Measurements from ENCODE around the gene MRC2.

The MRC2 gene

DNA sequence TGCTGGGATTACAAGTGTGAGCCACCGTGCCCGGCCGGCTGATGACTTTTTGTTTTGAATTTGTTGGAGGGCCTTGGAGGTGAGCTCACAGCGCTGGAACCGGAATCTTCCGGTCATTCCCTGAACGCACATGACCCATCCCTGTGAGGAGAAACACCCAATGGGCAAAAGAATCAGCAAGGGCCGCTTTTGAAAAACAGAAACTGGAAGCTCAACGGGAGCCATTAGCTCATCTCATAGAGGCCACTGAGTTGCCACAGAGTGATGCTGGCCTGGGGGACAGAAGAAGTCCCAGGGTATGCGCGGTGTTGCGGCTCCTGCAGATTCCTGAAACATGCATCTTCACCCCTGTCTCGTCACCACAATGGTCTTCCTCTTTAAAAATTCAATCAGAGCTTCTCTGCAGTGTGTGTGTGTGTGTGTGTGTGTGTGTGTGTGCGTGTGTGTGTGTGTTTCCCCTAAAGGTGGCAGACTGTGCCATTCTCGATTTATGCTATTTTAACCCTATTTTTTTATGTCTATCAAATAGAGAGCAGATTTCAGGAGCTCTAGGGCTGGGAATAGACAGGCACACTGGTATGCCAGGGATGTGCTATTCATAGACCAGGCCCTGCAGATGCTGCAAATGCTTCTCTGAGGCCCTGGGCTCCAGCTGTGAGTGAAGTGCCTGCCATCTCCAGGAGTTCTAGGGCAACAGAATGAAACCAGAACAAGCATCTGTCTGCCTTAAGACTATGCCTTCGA, 112.3 kb downstream of the MRC2 start:
- FAIRE-seq = no peak
- no peak for DNase-seq (ENCODE audit: extremely low spot score, insufficient read length, low read depth)

DNA sequence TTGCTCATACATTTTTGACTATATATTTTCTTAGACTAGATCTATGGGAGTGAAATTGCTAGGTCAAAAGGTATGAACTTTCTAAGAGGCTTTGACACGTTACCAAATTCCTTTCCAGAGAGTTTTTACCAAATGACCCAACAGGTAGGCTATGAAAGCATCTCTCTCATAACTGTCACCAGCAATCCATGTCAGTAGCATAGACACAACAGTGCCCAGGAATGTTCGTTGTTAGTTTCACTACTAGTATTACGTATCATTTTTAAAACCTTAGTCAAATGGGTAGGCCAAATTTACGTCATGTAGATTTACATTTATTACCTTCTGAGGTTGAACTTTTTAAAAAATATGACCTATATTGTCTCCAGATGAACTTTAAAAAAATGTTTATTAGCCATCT, 113.8 kb downstream of the MRC2 start:
- FAIRE-seq = no peak
- DNase-seq (ENCODE audit: extremely low spot score, insufficient read length, low read depth) = peak; percentile 30
